HG02970 (cell line): ENCODE measurements around the gene BCAT1.
"Not testable (repeated sequence)": the region's sequence is repeated elsewhere in the genome, so short reads cannot be mapped to it uniquely, and the experiment has no call there.

Experiments
- ATAC-seq: cut with Tn5 transposase; IDR thresholded peaks from one replicate; pipeline ENCODE4 v1.9.1; 2021; ENCODE audit warnings: mild to moderate bottlenecking, moderate library complexity, moderate number of reproducible peaks; ENCODE audit not compliant: unreplicated experiment, low FRiP score

The BCAT1 gene

GRCh38 chr12:24902511-24903328, 46.2 kb downstream of the BCAT1 start:
- ATAC-seq = no peak

GRCh38 chr12:24901576-24902461, 47.1 kb downstream of the BCAT1 start:
- no peak for ATAC-seq

- no peak for ATAC-seq
These were observed 48.7 kb downstream of the BCAT1 start for GRCh38 chr12:24900196-24900595.

- no peak for ATAC-seq
These were observed 49.3 kb downstream of the BCAT1 start for GRCh38 chr12:24899503-24900075.

GRCh38 chr12:24898606-24899005, 50.3 kb downstream of the BCAT1 start:
- no peak for ATAC-seq

GRCh38 chr12:24898185-24898584, 50.7 kb downstream of the BCAT1 start:
- ATAC-seq = no peak

GRCh38 chr12:24896171-24896570, 52.7 kb downstream of the BCAT1 start:
- no peak for ATAC-seq

- no peak for ATAC-seq
These were observed 53.3 kb downstream of the BCAT1 start for GRCh38 chr12:24895612-24896011.

- ATAC-seq = no peak
These were observed 54.0 kb downstream of the BCAT1 start for GRCh38 chr12:24894879-24895278.

GRCh38 chr12:24890048-24890803, 58.7 kb downstream of the BCAT1 start:
- no peak for ATAC-seq

- no peak for ATAC-seq
These were observed 59.5 kb downstream of the BCAT1 start for GRCh38 chr12:24889411-24889810.

GRCh38 chr12:24888813-24889212, 60.1 kb downstream of the BCAT1 start:
- no peak for ATAC-seq

GRCh38 chr12:24884911-24885310, 64.0 kb downstream of the BCAT1 start:
- no peak for ATAC-seq

GRCh38 chr12:24881724-24882371, 67.1 kb downstream of the BCAT1 start:
- ATAC-seq = no peak

GRCh38 chr12:24881227-24881626, 67.7 kb downstream of the BCAT1 start:
- no peak for ATAC-seq

- no peak for ATAC-seq
These were observed 68.2 kb downstream of the BCAT1 start for GRCh38 chr12:24880732-24881131.

- no peak for ATAC-seq
These were observed 69.3 kb downstream of the BCAT1 start for GRCh38 chr12:24879644-24880043.

- no peak for ATAC-seq
These were observed 73.9 kb downstream of the BCAT1 start for GRCh38 chr12:24875014-24875413.

GRCh38 chr12:24872211-24872610, 76.7 kb downstream of the BCAT1 start:
- ATAC-seq = no peak

GRCh38 chr12:24866139-24866538, 82.8 kb downstream of the BCAT1 start:
- not testable (repeated sequence) for ATAC-seq
